Ovary (tissue), 9 donors: ENCODE data around the gene HDAC9. TPM values are rescaled to one million over a fixed set of nuclear protein-coding genes. Genes with fewer than 3 reads are reported as not detected.

Experiments
- DNase-seq, 5 donors: peaks; one replicate each; pipeline ENCODE4 v3.0.0-alpha.2; 2019 to 2020
- H3K27ac ChIP-seq, 2 donors: fragments of 200-600 bp; one replicate each; pipeline versions ENCODE4 v1.5.1 to v1.8.0; 2019 to 2022
- H3K27me3 ChIP-seq: fragments of 200-600 bp; one replicate; pipeline ENCODE4 v1.8.0; 2022
- H3K36me3 ChIP-seq: fragments of 200-600 bp; sonication (generic); one replicate; pipeline ENCODE4 v1.5.1; 2019
- H3K4me1 ChIP-seq: one replicate; pipeline ENCODE4 v1.8.1; 2013; ENCODE audit warnings: mild to moderate bottlenecking, moderate library complexity; ENCODE audit not compliant: insufficient read depth
- H3K4me3 ChIP-seq: fragments of 200-600 bp; sonication (generic); one replicate; pipeline ENCODE4 v1.5.1; 2017
- H3K9me3 ChIP-seq, 2 donors: fragments of 200-600 bp in 1 of 2; sonication (generic) in 1 of 2; one replicate each; pipeline versions ENCODE4 v1.5.1 to v1.8.1; 2013 to 2019; ENCODE audit warnings: mild to moderate bottlenecking in 1 of 2, moderate library complexity in 1 of 2
- CTCF ChIP-seq, 3 donors: fragments of 450-650 bp in 2 of 3; fragments of 200-600 bp in 1 of 3; IDR thresholded peaks; one replicate each; pipeline versions ENCODE4 v1.5.1 to v1.8.0; 2016 to 2022; ENCODE audit warnings: antibody characterized with exemption in 3 of 3, mild to moderate bottlenecking in 1 of 3
- EP300 ChIP-seq: sonication (generic); formaldehyde crosslinking; IDR thresholded peaks from one replicate; pipeline ENCODE4 v1.6.1; 2017; ENCODE audit warnings: antibody characterized with exemption
- POLR2A ChIP-seq: fragments of 450-650 bp; IDR thresholded peaks from one replicate; pipeline ENCODE4 v1.6.1; 2017; ENCODE audit warnings: antibody characterized with exemption, mild to moderate bottlenecking, moderate library complexity
- WGBS, 3 donors: extraction: QIAGEN DNeasy Blood & Tissue Kit in 1 of 3; methylation state at CpG; one replicate each; pipeline versions ENCODE4 v1.1.5 to v1.1.7; 2013 to 2017; 5-methylcytosine and 5-hydroxymethylcytosine counted together
- intact Hi-C, 4 donors: fragments of 100-400 bp; cut with DNase I; formaldehyde crosslinking; loops; one replicate each; pipeline versions ENCODE4 v1.11.0 to v1.15.1; 2022 to 2023
- polyA plus RNA-seq, 2 donors: library from polyadenylated mRNA; stranded (reverse); fragments of 200-250 nt in 1 of 2; fragments of 350-450 nt in 1 of 2; fragmentation: Illumina TruSeq in 1 of 2; extraction: RNeasy Lipid Tissue Mini Kit (QIAGEN cat#74804) in 1 of 2; gene quantifications; one replicate each; pipeline ENCODE4 v1.2.3, GENCODE V29; 2013 to 2014
- total RNA-seq, 7 donors: library from RNA; depleted of rRNA in 2 of 7; stranded (reverse); fragments of >200 nt in 2 of 7; fragmentation: NEBNext Ultra II Directional in 3 of 7; extraction: Animal tissue kit (Norgen Biotek cat#: 25700) in 3 of 7; gene quantifications; one replicate each; pipeline versions ENCODE4 v1.1.0 to v1.2.4, GENCODE V29; 2016 to 2023
- donor health status: DM: no; HTN: no; CAD: no; lungs with moderate emphysema.
- donor health status: DM: no; HTN: no; CAD: no.
- donor health status: Bipolar disorder and iron deficiency.
- donor health status: DM: yes; HTN: yes; CAD: no.
- donor health status: DM: no; HTN: no; CAD: no.
- donor health status: DM: yes; HTN: yes; CAD: no.

HDAC9 gene
- total and polyA plus RNA-seq, 9 donors, result 1.7 to 22.3 (median 6.0) TPM

GRCh38 chr7:18873734-18874336 lies 378.3 kb downstream of the HDAC9 start:
- H3K27me3 ChIP-seq, result no peaks in the 10 kb centered on the region
- no peak for DNase-seq
- TF ChIP-seq POLR2A (no peak), EP300 (no peak), CTCF (IDR thresholded peaks at IDR 0.05) (no peak)
- H3K9me3 ChIP-seq, result no peaks in the 10 kb centered on the region
- intact Hi-C loops, result no loop called here
- 76 to 88% (median 83%) methylated on average over 5 of the region's 5 CpGs for whole genome bisulfite sequencing, 3 donors
- no peaks in the 10 kb centered on the region for H3K4me1 ChIP-seq
- H3K36me3 ChIP-seq, result no peaks in the 10 kb centered on the region
- H3K4me3 ChIP-seq, result no peak overlapping the region
- H3K27ac ChIP-seq, result no peak overlapping the region

DNA sequence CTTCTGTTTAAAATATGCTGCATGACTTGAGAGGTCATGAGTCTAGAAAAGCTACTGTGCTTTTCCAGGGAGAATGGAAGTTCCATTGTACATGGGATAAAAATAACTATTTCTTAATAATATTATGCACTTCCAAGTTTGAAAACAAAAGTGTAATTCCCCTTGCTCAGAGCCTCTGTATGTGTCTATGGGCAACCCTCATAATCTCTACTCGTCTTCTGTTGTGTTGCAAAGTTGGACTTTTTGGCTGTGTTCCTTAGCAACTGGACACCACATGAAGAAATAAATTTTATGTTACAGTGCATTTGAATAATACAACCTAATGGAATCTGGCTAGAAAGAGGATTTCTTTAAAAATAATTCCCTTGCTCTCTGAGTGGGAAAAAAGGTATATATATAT lies 379.3 kb downstream of the HDAC9 start:
- H3K9me3 ChIP-seq, result no peaks in the 10 kb centered on the region
- intact Hi-C loops, result no loop called here
- DNase-seq, result no peak
- H3K27me3 ChIP-seq, result no peaks in the 10 kb centered on the region
- H3K4me1 ChIP-seq, result no peaks in the 10 kb centered on the region
- 10 to 25% (median 22%) methylated on average over 1 of the region's 1 CpG for WGBS, 3 donors
- no peak overlapping the region for H3K27ac ChIP-seq
- no peak for TF ChIP-seq EP300
- TF ChIP-seq POLR2A, result no peak
- TF ChIP-seq CTCF (IDR thresholded peaks at IDR 0.05), result no peak
- no peaks in the 10 kb centered on the region for H3K36me3 ChIP-seq
- no peak overlapping the region for H3K4me3 ChIP-seq

GRCh38 chr7:18877874-18878273 lies 382.3 kb downstream of the HDAC9 start:
- Histone ChIP-seq H3K36me3 (no peaks in the 10 kb centered on the region), H3K27me3 (no peaks in the 10 kb centered on the region), H3K27ac (no peak overlapping the region), H3K9me3 (no peaks in the 10 kb centered on the region), H3K4me1 (no peaks in the 10 kb centered on the region), H3K4me3 (no peak overlapping the region)
- intact Hi-C loops, result no loop called here
- WGBS, 3 donors, result 43 to 62% (median 45%) methylated on average over 3 of the region's 3 CpGs
- DNase-seq, result no peak
- no peak for TF ChIP-seq CTCF (IDR thresholded peaks at IDR 0.05)
- TF ChIP-seq POLR2A, result no peak
- no peak for TF ChIP-seq EP300

GRCh38 chr7:18886832-18887231 lies 391.3 kb downstream of the HDAC9 start:
- H3K36me3 ChIP-seq, result no peaks in the 10 kb centered on the region
- no peak for DNase-seq
- intact Hi-C loops, result no loop called here
- H3K4me1 ChIP-seq, result no peaks in the 10 kb centered on the region
- H3K27me3 ChIP-seq, result no peaks in the 10 kb centered on the region
- no peak overlapping the region for H3K4me3 ChIP-seq
- no peaks in the 10 kb centered on the region for H3K9me3 ChIP-seq
- TF ChIP-seq POLR2A, result no peak
- TF ChIP-seq EP300, result no peak
- TF ChIP-seq CTCF (IDR thresholded peaks at IDR 0.05), result no peak
- 83 to 91% (median 89%) methylated on average over 4 of the region's 4 CpGs for WGBS, 3 donors
- no peak overlapping the region for H3K27ac ChIP-seq
